GM12892 (cell line): ENCODE data around the gene AHI1.

Experiments
- POLR2A ChIP-seq: IDR thresholded peaks from 2 replicates; pipeline ENCODE4 v1.6.1; 2011; ENCODE audit warnings: low read depth, low read length, control low read depth
- POLR2AphosphoS5 ChIP-seq: IDR thresholded peaks from 2 replicates; pipeline ENCODE4 v1.6.1; 2011; ENCODE audit warnings: low read depth, low read length, control low read depth

DNA sequence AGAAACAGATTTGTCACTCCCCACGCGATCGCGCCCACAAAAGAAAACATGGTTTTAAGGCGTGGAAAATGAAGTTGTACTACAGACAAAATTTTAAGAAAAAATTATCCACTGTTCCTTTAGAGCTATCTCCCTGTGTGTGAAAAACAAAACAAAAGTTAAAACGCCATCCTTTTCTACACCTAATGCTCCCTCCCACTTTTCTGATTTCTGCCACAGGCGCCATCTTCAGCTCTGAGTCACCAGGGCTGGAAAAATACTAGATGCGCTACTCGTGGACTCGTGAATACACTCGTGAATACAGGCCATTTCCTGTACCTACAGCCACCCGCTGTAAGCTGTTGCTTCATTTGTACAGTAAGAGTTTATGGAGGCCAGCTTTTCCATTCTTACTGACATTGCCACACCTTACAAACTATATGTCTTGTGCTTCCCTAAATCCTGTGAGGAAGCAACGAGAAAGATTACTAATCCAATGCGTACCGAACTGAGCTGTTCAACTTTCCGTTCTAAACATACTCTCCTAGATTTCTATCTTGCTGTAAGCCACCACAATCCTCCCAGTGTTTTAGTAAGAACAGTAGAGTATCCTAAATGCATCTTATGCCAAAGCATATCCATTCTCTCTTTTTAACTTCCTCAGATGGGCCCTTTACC lies 773 bp upstream of the AHI1 start:
- TF ChIP-seq POLR2A (peak; percentile 52; the same call in 1 of the 2 replicates), POLR2AphosphoS5 (0 out of 2 replicates have a peak, but pooled peaks have one; percentile 39)
